ENCODE results near the gene HNRNPA2B1. TPM values are rescaled to one million over a fixed set of nuclear protein-coding genes. Genes with fewer than 3 reads are reported as not detected.
"Not testable (repeated sequence)": the region's sequence is repeated elsewhere in the genome, so short reads cannot be mapped to it uniquely, and the experiment has no call there.

The HNRNPA2B1 gene
- total RNA-seq, 1 donor from 2014 or later = 67.1 TPM

DNA sequence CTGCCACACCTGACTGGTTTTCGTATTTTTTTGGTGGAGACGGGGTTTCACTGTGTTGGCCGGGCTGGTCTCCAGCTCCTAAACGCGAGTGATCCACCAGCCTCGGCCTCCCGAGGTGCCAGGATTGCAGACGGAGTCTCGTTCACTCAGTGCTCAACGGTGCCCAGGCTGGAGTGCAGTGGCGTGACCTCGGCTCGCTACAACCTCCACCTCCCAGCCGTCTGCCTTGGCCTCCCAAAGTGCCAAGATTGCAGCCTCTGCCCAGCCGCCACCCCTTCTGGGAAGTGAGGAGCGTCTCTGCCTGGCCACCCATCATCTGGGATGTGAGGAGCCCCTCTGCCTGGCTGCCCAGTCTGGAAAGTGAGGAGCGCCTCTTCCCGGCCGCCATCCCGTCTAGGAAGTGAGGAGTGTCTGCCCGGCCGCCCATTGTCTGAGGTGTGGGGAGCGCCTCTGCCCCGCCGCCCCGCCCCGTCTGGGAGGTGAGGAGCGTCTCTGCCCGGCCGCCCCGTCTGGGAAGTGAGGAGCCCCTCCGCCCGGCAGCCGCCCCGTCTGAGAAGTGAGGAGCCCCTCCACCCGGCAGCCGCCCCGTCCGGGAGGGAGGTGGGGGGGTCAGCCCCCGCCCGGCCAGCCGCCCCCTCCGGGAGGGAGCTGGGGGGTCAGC lies 52.8 kb downstream of the HNRNPA2B1 start:
- DNase-seq (ENCODE audit: low read depth in 2 of 2) = not testable (repeated sequence)

DNA sequence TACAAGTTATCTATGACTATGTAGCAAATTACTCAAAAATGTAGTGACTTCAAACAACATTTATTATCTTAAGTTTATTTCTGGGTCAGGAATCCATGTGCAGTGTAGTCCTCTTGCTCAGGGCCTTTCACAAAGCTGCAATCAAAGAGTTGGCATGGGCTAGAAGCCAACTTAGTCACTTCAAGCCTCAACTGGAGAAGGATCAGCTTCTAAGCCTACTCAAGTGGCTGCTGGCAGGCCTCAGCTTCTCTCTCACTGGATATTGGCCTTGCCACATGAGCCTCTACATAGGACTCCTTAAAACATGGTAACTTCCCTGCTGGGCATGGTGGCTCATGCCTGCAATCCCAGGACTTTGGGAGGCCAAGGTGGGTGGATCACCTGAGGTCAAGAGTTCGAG lies 53.5 kb downstream of the HNRNPA2B1 start:
- no peak for DNase-seq (ENCODE audit: low read depth in 2 of 2)

DNA sequence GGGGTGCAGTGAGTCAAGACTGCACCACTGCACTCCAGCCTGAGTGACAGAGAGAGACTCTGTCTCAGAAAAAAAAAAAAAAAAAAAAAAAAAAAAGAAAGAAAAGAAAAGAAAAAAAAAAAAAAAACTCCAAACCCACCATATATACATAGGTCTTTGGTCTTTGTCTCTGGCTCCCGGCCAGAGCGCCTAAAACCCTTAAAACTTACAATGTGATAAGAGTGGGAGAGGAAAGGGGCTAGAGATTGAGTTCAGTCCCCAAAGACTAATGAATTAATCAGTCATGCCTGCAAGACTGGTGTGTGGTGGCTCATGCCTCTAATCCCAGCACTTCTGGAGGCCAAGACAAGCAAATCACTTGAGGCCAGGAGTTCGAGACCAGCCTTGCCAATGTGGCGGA lies 55.3 kb downstream of the HNRNPA2B1 start:
- no peak for DNase-seq (ENCODE audit: low read depth in 2 of 2)

DNA sequence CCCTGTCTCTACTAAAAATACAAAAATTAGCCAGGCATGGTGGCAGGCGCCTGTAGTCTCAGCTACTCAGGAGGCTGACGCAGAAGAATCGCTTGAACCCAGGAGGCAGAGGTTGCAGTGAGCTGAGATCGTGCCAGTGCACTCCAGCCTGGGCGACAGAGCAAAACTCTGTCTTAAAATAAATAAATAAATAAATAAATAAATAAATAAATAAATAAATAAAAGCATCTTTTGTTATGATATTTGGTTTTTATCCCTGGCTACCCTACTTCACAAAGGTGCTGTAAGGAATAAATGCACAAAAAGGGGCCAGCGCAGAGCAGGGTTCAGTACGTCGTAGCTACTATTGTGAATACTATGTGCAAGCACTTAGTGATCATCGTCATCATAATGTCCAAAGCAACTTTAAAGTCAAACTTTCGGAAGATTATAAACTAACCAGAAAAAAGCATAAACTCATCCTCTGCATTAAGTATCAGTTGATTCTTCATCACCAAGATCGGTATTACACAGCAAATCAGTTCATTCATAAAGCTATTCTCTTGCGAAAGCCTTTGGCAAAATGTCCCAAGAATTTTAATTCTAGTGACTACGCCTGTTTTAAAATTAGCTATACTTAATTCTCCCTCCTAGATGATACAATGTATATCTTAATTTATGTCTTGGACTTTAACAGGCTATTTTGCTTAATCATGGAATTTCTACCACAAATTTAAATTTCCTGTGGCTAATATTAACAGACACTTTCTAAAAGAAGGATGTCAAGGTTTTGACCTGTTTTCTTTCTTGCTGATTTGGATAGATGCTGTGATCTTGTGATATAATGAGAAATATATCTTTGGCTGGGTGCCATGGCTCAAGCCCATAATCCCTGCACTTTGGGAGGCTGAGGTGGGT lies 56.1 kb downstream of the HNRNPA2B1 start:
- DNase-seq (ENCODE audit: low read depth in 2 of 2) = no peak

DNA sequence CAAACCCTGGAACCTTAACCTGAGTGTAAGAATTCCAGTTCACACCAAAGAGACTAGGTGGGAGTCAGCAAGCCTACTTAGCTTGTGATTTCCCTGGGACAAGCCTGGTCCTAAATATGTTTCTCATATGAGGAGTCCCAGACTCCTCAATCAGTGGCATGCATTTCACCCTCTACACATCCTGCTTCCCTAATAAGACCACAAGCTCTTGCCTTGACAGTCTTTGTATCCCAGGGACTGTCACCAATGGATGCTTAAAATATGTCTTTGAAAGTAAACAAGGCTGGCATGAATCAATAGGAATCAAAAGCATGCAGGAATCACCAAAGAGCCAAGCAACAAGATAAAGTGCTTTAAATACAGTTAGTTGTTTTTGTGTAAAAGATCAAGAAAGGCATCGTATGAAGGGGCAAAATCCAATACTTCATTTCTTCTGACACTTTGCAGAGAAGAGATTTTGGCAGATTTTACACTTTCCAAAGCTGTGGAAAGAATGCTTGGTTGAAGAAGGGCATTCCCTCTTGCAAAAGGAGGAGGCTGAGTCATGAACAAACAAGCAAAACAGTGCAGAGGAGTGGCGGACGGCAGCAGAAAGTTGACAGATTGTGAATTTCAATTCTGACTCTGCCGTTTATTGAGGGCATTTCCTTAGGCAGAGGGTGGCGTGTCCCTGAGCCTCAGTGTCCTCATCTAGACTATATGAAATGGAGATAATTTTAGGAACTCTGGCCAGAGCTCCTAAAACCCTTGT lies 57.1 kb downstream of the HNRNPA2B1 start:
- DNase-seq (ENCODE audit: low read depth in 2 of 2) = no peak

DNA sequence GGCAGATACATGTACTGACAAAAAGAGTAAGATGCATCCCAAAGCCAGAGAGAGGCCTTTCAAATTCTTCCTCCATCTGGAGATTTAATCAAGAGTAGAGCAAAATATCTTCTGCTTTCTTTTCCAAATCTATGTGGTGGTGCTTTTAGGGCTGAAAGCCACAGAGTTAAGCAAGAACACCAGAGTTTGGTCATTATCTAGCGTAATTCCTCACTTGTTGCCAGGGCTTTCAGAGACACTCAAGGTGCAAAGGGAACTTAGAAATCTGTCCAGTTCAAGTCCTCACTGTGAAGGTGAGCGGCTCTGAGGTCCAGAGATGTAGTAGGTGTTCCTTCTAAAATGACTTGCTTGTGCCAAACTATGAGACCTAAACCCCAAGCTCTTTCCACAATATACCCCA lies 59.5 kb downstream of the HNRNPA2B1 start:
- no peak for DNase-seq (ENCODE audit: low read depth in 2 of 2)

DNA sequence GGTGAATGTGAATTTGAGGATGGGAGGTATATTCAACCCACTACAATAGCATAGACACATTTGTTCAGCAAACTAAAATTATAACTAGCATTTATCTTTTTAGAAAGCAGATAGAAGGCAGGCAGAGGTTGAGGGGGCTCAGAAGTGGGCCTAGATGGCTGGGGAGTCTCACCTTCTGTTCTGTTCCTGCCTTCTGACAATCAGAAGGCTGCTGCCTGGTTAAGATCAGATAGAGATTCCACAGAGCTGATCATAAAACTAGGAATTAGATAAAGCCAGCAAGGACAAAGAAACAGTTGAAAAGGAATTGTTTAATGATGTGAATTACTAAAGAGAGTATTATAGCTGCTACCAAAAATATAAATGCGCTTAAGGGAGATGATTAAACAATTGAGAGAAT lies 60.2 kb downstream of the HNRNPA2B1 start:
- DNase-seq (ENCODE audit: low read depth in 2 of 2) = no peak

Other genes starting within 250 kb of the HNRNPA2B1 start
- gene NFE2L3, start 48.5 kb downstream of the HNRNPA2B1 start, total RNA-seq = 10.3 and 19.4 TPM in 2 replicates
- 95.0 and 103 TPM in 2 replicates for gene CBX3, start 999 bp upstream of the HNRNPA2B1 start, total RNA-seq
- 1.3 and 3.2 TPM in 2 replicates for gene SNX10, start 91.1 kb upstream of the HNRNPA2B1 start, total RNA-seq